HG02798 (cell line): ENCODE data around the gene MARCHF9.
A peak's percentile ranks its signal among the peaks of the same experiment; 100 is the strongest.

Experiments used
- ATAC-seq: cut with Tn5 transposase; IDR thresholded peaks from one replicate; pipeline ENCODE4 v1.9.1; 2021; ENCODE audit warnings: mild to moderate bottlenecking; ENCODE audit not compliant: unreplicated experiment, poor library complexity

Gene MARCHF9

DNA sequence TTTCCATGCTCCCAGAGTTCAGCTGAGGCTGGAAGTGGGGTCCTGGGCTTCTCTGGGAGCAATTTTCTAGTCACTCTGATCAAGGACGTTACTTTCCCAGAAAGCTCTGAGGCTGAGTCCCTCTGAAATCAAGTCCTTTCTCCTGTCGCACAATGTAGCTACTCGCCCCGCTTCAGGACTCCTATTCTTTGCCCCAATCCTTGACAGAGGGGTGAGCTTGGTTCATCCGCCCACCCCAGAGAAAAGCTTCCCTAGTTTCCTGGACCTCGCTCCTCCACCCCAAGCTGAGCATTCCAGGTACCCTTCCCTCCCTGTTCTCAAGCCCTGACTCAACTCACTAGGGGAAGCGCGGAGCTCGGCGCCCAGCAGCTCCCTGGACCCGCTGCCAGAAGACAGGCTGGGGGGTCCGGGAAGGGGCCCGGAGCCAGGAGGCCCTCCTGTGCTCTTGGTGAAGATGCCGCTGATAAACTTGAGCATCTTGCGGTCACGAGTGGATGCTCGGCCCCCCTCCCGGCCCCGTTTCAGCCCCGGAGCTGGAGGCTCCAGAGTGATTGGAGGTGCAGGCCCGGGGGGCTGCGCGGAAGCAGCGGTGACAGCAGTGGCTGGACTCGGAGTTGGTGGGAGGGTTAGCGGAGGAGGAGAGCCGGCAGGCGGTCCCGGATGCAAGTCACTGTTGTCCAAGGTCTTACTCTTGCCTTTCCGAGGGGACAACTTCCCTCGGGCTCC is 18.0 kb upstream of the MARCHF9 start:
- no peak for ATAC-seq

DNA sequence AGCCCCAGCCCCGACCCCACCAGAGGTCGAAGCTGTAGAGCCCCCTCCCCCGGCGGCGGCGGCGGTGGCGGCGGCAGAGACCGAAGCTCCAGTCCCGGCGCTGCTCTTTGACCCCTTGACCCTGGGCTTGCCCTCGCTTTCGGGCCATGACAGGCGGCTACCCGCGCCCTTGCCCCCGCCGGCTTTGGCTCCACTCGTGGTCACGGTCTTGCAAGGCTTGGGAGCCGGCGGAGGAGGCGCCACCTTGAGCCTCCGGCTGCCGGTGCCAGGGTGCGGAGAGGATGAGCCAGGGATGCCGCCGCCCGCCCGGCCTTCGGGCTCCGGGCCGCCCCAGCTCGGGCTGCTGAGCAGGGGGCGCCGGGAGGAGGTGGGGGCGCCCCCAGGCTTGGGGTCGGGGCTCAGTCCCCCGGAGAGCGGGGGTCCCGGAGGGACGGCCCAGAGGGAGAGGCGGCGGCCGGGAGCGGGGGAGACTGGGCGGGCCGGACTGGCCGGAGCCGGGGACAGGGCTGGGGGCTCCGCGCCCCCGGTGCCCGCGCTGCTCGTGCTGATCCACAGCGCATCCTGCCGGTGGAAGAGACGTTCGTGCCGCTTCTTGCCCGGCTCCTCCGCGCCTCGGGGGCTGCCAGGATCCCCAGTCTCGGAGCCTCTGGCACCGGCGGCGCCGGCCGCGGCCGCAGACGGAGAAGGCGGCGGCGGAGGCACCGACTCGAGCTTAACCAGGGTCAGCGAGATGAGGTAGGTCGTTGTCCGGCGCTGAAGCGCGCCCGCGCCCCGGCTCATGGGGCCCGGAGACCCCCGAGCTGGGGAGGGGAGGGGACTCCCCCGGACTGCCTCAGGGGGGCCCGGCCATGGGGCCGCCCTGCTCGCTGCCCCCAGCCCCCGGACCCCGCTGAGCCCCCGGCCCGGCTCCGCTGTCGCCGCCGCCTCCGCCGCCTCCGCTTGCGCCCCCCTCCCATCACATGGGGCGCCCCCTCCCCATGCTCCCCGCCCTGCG is 17.1 kb upstream of the MARCHF9 start:
- ATAC-seq: no peak

DNA sequence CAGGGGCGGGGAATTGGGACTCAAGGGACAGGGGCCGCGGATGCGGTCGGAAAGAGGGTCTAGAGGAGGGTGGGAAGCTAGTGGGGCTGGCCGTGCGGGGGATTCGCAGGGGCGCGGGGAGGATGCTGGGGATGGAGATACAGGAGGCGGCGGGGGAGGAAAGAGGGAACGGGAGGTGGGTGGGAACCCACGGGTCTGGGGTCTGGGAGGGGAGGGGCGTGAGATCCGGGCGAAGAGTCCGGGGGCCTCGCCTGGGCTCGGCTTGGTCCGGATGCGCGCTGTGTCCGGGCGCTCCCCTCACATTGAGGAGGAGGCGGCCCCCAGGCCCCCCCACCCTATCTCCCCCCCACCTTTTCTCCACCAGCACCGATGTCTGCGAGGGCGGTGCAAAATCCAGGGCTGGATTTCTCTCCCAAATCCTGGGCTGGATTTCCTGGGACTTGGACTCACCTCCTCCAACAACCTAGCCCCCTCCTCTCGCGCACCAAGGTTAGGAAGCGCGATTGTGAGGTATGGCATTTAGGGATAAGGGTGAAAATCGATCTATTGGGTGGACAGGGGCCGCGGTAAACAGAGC is 16.2 kb upstream of the MARCHF9 start, which contains the start of gene AGAP2:
Gene AGAP2, minus strand, starts transcription at position 82 of the 577 bp plus-strand sequence. CDS start 496 bp downstream, outside the sequence.
- no peak for ATAC-seq

DNA sequence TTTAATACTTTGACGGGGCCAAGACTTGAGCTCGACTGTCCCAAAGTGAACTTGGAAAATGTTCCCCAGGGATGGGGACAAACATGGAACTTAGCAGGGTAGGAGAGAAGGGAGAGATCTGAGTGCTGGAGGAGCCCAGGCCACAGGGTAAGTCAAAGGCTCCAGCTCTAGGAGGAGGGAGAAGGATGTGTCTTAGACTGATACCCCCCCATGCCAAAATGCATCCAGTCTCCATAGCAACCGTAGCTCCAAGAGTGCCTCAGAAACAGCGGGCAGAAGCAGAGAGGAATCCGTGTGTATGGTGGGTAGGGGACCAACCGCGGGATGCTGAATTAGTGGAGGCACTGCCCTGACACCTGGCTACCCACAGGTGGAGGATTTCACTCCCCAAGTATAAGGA is 15.5 kb upstream of the MARCHF9 start:
- ATAC-seq: no peak

DNA sequence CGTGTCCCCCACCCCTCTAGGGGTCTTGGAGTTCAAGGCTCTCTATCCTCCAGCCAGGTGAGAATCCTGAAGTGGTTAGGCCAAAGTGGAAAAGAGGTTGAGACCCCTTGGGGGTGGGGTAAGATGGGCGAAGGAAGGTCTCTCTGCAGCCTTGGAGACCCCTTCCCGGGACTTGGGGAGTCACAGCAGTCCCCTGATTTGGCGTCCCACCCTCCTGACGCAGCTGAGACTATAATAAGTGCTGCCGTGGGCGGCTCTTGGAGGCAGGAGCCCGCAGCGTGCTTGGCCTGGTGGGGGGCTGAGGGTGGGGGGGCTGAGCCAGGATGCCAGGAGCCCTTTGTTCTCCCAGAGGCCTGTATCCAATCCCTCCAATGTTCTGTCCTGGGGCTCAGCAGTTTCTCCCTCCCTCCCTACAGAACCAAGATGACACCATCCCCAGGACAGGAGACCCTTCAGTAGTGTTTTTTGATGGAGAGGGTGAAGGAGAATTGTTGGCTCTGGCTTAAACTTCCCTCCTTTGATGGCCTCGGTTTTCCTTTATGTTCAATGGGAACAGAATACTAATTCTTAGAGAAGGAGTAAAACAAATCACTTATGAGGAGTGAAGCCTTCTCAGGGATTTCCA is 14.9 kb upstream of the MARCHF9 start:
- no peak for ATAC-seq

DNA sequence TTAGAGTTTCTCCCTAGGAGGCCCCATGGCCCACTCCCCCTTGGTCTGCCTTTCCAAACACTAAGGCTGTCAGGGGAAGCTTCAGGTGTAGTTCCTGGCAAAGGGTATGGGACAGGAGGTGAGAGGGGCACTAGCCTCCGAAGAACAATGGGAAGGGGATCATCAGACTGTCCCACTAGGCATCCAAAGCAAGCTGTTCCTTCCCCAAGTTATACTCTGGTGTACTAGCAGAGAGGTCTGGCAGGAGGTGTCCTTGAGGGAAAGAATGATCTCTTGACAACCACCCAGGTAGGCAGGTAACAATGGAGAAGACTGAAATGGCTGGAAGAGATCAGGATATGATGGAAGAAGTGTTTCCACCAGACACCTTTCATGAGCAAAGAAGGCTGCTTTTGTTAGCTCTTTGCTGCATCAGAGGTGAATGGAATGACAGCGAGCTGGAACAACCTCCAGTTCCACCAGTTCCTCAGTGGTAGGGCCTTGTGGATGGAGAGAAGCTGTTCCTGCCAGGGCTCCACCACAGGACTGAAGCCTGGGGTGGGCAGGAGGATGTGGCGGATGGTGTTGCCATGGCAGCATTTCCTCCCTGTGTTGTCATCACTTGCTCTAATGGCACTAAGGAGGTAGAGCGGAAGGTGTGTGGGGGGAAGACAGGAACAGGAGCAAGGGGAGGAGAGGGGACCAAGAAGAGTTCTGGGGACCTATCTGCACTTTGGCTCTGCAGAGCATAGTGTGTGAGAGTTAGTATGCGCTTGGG is 14.1 kb upstream of the MARCHF9 start:
- ATAC-seq: peak; percentile 39

DNA sequence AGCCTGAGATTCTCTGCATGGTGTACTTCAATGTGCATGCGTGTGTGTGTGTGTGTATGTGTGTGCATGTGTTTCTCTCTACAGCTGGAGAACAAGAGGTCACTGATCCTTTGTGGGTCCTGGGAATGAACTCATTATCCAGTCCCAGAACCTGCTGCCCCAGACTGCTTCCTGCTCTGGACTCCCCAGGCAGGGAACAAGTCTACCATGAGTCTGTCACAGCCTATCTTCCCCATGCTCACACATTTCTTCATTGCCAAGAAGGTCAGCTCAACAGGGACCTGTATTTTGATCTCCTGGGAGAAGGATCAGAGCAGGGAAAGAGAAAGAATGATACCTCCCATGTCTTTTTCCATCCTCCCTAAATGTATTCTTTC is 13.5 kb upstream of the MARCHF9 start:
- ATAC-seq: no peak

DNA sequence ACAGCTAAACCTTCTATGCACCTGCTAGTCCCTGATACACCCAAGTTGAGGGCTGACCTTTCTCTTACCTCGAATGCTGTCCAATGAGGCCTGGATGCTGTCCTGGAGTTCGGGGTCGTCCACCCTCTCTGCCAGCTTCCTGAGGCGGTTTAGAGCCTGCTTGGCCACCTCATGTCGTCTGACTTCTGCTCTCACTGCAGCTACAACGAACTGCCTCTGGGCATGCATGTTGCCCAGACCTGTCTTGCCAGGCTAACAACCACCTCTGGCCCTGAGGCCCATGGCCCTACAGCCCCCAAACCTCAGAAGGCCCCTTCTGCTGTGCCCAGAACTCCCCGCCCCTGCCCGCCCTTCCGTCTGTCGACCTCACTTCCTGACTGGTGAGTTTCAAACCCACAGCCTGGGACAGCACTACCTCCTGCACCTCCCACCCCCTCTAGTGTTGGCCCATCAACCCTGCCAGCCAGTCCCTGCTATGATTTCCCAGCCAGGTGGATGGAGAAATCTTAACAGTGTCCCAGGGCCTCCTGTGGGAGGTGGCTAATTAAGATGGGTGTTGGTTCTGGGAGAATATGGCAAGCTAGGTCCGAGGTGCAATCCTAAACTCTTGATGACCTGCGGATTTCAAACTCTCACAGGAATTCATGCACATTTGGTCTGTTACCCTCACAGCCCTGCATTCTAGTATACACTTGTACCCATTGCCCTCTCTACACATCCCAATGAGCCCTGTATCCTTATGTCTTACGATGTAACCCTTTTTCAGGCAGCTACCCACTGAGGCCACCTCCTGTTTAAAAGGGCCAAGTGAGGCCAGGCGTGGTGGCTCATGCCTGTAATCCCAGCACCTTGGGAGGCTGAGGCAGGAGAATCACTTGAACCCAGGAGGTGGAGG is 12.8 kb upstream of the MARCHF9 start:
- peak; percentile 61 for ATAC-seq

DNA sequence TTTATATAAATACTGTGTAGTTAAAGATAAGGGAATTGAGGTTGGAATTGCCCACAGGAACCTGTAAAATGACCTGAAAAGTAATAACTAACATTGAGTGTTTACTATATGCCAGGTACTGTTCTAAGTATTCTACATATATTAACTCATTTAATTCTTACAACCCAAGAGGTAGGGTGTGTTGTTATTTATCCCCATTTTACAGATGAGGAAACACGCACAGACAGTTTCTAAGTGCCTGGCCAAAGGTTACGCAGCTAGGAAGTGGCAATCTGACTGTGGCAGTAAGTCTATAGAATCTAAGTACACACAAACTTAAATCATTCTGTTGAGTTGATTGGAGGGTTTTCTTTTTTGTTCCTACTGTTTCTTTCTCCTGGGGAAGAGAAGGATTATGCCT is 11.1 kb upstream of the MARCHF9 start:
- ATAC-seq: no peak

DNA sequence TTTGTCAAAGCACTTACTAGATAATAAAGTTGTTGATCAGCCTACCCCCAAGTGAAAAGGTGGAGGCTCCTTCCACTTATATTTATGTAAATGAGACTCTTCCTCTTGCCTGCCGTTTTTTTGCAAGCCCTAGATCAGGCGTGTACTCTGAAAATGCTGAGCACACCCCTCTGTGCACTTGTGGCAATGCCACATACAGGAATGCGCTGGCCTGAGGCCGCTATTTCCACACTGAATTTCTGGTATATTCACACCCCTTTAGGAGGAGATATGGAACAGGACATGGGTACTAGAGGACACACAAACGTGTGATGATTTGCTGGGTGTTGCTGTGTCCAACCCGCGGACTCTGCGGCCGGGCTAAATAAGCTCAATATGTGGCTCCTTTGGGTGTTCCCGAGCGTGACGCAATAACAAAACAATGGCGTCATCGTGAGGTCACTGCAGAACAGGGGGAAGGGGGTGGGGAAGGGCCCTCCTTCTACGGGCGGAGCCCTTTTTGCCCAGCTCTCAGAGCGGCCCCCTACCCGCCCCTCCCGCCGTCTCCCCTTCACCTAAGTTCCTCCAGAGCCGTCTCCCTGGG is 10.6 kb upstream of the MARCHF9 start:
- peak; percentile 33 for ATAC-seq

DNA sequence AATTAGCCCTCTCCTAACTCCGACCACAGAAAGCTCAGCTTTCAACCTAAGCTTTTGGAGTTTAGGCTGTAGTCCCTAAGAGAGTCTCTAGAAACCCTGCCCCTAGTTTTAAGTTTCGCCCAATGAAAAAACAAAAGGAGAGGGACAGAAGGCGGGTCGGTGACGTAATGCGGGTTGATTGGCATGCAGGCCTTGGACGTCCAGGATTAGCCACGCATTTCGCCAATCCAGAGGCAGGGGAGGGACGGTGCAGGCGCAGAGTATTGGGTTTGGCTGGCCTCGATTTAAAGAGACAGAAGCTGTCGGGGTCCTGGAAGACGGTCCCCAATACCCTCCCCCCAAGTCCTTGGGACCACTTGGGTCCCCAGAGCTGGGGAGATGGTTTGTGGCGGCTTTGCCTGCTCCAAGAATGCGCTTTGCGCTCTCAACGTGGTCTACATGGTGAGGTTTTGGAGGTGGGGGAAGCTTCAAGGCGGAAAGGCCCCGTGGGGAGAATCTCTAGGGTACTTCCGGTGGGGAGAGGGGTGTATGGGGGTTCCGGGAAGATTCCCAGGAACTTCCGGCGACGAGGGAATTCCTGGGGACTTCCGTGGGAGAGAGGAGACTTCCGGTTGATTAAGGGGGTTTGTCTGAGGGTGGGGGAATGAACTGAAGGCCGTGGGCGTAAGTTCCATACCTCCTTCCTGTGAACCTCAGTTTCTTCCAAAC is 10.0 kb upstream of the MARCHF9 start, which contains the start of gene TSPAN31:
Gene TSPAN31, plus strand, starts transcription at position 263 of the 708 bp plus-strand sequence. Its CDS starts 116 bp downstream, at position 379.
- ATAC-seq: peak; percentile 91

DNA sequence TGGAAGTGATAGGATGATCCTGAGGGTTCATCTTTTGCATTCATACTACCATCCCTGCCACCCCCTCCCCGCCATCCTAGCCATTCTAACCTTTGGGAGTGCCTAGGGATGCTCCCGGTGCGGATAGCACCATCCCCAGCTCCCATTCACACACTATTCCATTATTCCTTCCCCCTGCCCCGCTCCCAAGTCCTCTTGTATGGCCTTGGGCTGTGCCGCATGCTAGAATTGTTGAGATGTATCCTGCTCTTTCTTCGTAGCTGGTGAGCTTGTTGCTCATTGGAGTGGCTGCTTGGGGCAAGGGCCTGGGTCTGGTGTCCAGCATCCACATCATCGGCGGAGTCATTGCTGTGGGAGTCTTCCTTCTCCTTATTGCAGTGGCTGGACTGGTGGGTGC is 9.4 kb upstream of the MARCHF9 start:
- ATAC-seq: no peak

DNA sequence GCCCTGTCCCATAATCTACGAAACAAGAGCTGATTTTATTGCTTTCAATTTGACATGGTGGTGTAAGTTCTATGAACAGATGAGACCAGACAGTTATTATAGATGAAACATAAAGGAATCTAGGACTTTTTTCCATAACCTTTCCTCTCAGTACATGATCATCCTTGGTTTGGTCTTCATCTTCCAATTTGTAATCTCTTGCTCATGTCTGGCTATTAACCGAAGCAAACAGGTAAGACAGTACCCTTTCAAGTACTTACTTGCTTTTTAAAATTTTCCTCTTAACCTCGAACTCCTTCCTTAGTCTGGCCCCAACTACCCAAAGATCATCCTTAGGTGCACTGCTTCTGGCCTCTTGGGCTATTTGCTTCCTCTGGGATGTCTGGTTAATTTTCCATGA is 8.9 kb upstream of the MARCHF9 start:
- ATAC-seq: no peak

DNA sequence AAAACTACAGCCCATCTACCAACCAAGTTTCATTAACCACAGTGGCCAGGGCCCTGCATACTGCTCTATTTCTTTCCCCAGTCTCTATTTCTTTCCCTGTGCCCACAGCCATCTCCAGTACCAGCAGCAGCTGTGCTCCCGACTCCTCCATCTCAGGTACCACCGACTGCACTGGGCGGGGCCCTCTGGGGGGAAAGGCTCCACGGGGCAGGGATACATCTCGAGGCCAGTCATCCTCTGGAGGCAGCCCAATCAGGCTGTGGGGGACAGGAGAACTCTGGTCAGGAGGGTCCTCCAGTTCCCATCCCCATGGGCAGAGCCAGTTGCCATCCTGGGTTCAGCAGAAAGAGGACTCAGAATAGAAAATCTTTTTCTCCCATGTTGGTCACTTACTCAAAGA is 5.8 kb upstream of the MARCHF9 start:
- ATAC-seq: no peak

DNA sequence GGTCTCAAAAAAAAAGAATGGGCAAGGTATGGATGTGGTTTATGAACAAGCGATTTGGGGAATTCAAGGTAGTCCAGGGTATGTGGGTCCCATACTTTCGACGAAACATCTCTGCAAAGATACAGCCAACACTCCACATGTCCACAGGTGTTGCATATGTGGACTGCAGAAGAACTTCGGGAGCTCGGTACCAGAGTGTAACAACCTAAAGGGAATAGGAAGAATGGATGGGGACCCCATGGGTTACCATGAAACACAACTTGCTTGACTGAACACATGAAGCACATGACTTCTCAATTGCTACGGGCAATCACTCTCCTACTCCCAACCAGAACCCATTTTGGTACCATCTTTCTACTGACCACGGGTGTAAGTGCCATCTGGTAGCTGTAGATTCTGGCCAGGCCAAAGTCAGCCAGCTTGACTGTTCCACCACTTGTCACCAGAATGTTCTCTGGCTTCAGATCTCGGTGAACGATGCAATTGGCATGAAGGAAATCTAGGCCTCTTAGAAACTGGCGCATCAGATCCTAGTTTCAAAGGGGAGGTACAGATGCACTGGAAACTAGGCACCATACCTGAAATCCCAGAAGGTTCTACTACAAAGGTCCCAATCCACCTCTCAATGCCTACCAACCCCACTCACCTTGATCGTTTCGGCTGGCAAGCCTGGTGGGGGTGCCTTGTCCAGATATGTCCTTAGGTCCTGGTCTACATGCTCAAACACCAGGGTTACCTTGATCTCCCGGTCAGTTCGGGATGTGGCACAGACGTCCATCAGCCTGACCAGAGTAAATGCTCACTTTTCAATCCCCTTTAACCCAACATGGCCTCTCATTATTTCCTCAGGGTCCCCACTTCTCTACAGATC is 4.1 kb upstream of the MARCHF9 start:
- ATAC-seq: no peak

DNA sequence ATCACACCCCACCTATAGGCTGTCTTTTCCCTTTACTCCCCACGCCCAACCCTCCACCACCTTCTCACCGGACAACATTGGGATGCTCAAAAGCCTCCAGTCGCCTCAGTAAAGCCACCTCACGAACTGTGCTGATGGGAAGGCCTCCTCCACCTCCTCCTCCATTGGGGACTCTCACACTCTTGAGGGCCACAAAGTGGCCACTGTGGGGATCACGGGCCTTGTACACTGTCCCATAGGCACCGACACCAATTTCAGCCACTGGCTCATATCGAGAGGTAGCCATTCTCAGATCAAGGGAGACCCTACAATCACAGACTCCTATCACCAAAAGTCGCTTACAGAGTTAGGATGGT is 3.5 kb upstream of the MARCHF9 start:
- ATAC-seq: no peak
